ENCODE measurements around the gene USH2A.
"Not testable (repeated sequence)": the region's sequence is repeated elsewhere in the genome, so short reads cannot be mapped to it uniquely, and the experiment has no call there.

The USH2A gene

GRCh38 chr1:216047811-216048572 lies 375.3 kb downstream of the USH2A start:
- no peak for DNase-seq (ENCODE audit: low read depth)

GRCh38 chr1:216046336-216046735 lies 376.9 kb downstream of the USH2A start:
- DNase-seq (ENCODE audit: low read depth), result no peak

- DNase-seq (ENCODE audit: low read depth), result no peak
Measured at GRCh38 chr1:216045400-216045799, 377.8 kb downstream of the USH2A start.

GRCh38 chr1:216044538-216044937 lies 378.7 kb downstream of the USH2A start:
- DNase-seq (ENCODE audit: low read depth), result no peak

- DNase-seq (ENCODE audit: low read depth), result no peak
Measured at GRCh38 chr1:216034506-216034905, 388.7 kb downstream of the USH2A start.

GRCh38 chr1:216032961-216033614 lies 390.2 kb downstream of the USH2A start:
- DNase-seq (ENCODE audit: low read depth), result no peak

GRCh38 chr1:216032284-216032683 lies 391.0 kb downstream of the USH2A start:
- no peak for DNase-seq (ENCODE audit: low read depth)

GRCh38 chr1:216028631-216029030 lies 394.6 kb downstream of the USH2A start:
- no peak for DNase-seq (ENCODE audit: low read depth)

- no peak for DNase-seq (ENCODE audit: low read depth)
Measured at GRCh38 chr1:216024546-216024945, 398.7 kb downstream of the USH2A start.

GRCh38 chr1:216020743-216021345 lies 402.4 kb downstream of the USH2A start:
- DNase-seq (ENCODE audit: low read depth), result no peak

GRCh38 chr1:216015116-216015515 lies 408.1 kb downstream of the USH2A start:
- no peak for DNase-seq (ENCODE audit: low read depth)

- DNase-seq (ENCODE audit: low read depth), result no peak
Measured at GRCh38 chr1:216014086-216014485, 409.2 kb downstream of the USH2A start.

- not testable (repeated sequence) for DNase-seq (ENCODE audit: low read depth)
Measured at GRCh38 chr1:216009456-216009855, 413.8 kb downstream of the USH2A start.

- DNase-seq (ENCODE audit: low read depth), result no peak
Measured at GRCh38 chr1:216005916-216006315, 417.3 kb downstream of the USH2A start.

GRCh38 chr1:215992620-215993019 lies 430.6 kb downstream of the USH2A start:
- DNase-seq (ENCODE audit: low read depth), result no peak

- no peak for DNase-seq (ENCODE audit: low read depth)
Measured at GRCh38 chr1:215987092-215987875, 436.0 kb downstream of the USH2A start.

- DNase-seq (ENCODE audit: low read depth), result no peak
Measured at GRCh38 chr1:215986401-215986800, 436.8 kb downstream of the USH2A start.

GRCh38 chr1:215983680-215984079 lies 439.6 kb downstream of the USH2A start:
- no peak for DNase-seq (ENCODE audit: low read depth)

GRCh38 chr1:215971793-215972441 lies 451.3 kb downstream of the USH2A start:
- no peak for DNase-seq (ENCODE audit: low read depth)

GRCh38 chr1:215970406-215970805 lies 452.8 kb downstream of the USH2A start:
- DNase-seq (ENCODE audit: low read depth), result no peak

GRCh38 chr1:215963621-215964020 lies 459.6 kb downstream of the USH2A start:
- DNase-seq (ENCODE audit: low read depth), result no peak

- no peak for DNase-seq (ENCODE audit: low read depth)
Measured at GRCh38 chr1:215963040-215963439, 460.2 kb downstream of the USH2A start.
